HG03442 (cell line): Measurements from ENCODE around the gene ACAD9.
A peak's percentile ranks its signal among the peaks of the same experiment; 100 is the strongest.
"Not testable (repeated sequence)": the region's sequence is repeated elsewhere in the genome, so short reads cannot be mapped to it uniquely, and the experiment has no call there.

ENCODE experiments used
- ATAC-seq: cut with Tn5 transposase; IDR thresholded peaks from one replicate; pipeline ENCODE4 v1.9.1; 2021; ENCODE audit warnings: mild to moderate bottlenecking, moderate library complexity; ENCODE audit not compliant: unreplicated experiment

ACAD9 gene

GRCh38 chr3:128879125-128879969 lies at the start of gene ACAD9:
ACAD9 (plus strand) TSS chr3:128879620; CDS start chr3:128879692, 72 bp downstream.
- ATAC-seq, result peak; percentile 88

- ATAC-seq, result not testable (repeated sequence)
Observed at GRCh38 chr3:128829925-128830625, 49.3 kb upstream of the ACAD9 start.

DNA sequence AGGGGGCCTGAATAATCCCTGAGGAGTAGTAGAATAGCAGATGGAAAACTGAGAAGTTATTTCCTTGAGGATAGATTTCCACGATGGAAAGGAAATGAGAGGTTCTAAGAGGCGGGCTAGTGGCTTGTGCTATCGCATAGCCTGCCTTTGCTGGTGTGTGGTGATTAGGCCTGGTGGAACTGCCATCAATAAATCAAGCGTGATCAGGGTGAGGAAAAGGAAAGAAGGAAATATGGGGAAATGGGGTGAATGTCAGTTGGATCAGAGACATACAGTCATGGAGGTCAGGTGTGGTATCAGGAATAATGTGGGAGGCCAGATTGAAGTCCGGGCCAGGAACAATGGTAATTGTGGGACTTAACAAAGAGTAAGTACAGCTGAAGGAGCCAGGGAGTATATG lies 48.7 kb upstream of the ACAD9 start:
- not testable (repeated sequence) for ATAC-seq

DNA sequence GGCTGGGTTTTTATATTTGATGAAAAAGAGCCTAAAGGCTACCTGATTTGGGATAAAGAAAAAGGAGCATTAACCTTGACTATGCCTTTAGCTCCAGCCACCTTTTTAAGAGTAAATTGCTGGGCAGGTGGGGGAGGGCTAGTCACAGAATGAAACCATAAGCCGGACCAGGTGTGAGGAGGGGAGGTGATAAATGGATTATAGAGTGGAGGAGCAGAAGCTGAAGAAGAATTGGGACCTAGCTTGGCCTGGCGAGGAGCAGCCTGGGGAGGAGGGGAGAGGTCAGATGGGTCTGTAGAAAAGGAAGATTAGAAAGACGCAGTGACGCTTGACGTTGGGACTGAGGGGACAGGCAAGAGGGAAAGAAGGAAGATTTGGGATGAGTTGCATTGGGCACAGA lies 46.4 kb upstream of the ACAD9 start:
- not testable (repeated sequence) for ATAC-seq

- no peak for ATAC-seq
Observed at GRCh38 chr3:128835096-128835495, 44.3 kb upstream of the ACAD9 start.

GRCh38 chr3:128841926-128842920 lies 37.2 kb upstream of the ACAD9 start:
- ATAC-seq, result no peak

DNA sequence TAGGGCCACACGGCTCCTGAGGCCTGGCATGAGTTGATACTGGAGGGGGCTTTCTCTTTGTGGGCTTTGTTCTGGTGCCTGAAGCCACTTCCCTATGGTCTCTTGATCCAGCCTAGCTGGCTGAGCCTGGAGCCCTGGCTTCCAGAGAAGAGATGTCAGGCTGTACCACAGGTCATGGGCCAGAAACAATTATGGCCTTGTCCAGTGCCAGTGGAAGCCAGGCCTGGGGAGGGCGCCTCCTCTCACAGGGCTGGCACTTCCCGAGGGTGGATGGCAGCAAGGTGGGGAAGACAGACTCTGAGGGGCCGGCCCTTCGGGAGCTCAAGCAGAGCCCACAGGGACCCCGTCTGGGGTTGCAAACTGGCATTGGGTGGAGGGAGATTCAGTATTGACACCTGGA lies 34.9 kb upstream of the ACAD9 start:
- no peak for ATAC-seq

GRCh38 chr3:128845119-128845777 lies 34.2 kb upstream of the ACAD9 start:
- ATAC-seq, result no peak

DNA sequence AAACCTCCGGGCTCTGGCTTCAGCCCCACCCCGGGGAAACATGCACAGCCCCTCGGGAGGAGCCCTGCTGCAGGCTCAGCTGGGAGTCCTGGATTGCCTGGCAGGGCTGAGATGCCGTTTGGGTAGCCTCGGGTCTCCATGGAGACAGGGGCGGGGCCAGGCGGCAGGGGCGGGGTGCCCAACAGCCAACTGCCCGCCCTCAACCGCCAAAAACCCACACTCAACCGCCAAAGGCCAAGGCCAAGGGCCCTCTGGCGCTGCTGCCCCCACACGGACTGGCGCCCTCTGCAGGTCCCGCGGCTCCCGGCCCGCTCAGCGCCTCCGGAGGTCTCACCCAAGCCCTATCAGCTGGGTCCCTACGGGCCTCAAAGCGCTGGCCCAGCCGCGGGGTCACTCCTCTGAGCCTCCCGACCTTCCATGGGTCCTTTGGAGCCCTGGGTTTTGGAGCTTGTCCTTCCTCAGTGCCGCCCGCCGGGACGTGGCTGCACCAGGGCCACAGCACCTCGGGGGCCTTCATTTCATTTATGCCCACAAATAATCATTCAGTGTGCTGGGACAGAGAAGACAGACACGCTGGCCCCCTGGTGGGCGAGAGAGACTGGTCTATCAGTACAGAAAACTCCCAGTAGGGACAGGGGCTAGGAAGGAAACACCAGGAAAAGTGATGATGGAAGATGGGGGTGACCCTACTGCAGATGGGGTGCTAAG lies 33.5 kb upstream of the ACAD9 start:
- peak; percentile 78 for ATAC-seq

DNA sequence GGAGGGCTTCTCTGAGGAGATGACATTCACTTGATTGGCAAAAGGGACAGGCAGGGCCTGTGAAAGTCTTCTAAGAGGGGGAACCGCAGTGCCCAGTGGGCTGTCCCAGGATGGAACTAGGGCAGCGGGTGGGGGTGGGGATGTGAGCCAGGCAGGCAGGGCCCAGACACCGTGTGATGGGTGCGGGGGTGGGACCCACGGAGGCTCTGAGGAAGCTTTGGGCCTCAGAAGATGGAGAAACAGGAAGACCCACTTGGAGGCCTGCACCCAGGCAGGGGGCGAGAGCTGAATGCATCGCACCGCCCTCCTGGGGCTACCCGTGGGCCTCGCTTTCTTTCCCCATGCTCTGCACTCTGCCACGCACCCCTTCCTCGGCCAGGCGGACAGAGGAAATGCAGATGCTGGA lies 32.9 kb upstream of the ACAD9 start:
- ATAC-seq, result no peak

- ATAC-seq, result no peak
Observed at GRCh38 chr3:128847666-128848370, 31.6 kb upstream of the ACAD9 start.

- ATAC-seq, result no peak
Observed at GRCh38 chr3:128848936-128849335, 30.5 kb upstream of the ACAD9 start.

DNA sequence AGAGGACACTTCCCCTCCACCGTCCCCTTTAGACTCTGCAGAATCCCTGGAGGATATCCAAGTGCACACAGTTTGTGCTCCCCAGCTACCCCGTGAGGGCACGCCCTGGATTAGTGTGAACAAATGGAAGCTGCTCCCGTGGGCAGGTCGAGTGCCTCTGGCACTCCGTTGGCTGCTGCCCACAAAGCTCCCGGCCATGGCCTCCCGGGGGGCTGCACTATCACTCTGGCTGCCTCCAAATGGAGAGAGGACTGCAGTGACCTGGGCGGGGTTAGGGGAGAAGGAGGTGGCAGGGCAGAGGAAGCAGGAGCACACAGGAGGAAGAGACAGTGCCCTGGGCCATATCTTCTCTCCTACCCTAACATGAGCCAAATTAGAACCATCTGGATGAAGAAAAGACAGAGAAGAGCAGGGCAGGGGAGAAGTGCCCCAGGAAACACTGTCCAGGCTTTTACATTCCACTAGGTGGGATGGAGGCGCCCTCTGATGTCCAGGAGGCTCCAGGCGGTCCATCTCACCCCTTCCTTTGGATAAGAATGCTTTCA lies 29.4 kb upstream of the ACAD9 start:
- no peak for ATAC-seq

GRCh38 chr3:128850544-128850943 lies 28.9 kb upstream of the ACAD9 start:
- no peak for ATAC-seq

GRCh38 chr3:128851601-128852000 lies 27.8 kb upstream of the ACAD9 start:
- ATAC-seq, result no peak

DNA sequence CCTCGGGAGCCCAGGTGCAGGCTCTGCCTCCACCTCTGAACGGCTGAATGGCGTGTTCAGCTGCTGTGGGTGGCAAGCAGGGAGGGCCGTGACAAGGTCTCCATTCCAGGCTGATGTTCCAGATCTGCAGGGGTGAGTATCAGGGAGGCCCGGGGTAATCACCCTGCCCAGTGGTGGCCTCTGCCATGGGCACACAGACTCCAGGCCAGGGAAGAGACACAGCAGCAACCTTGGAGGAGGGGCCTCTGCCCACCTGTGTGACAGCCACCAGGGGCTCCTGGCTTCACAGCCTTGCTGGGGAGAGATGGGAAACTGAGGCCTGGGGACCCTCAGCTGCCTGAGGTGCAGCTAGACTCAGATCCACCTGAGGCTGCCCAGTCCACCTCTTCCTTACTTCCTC lies 25.6 kb upstream of the ACAD9 start:
- no peak for ATAC-seq

DNA sequence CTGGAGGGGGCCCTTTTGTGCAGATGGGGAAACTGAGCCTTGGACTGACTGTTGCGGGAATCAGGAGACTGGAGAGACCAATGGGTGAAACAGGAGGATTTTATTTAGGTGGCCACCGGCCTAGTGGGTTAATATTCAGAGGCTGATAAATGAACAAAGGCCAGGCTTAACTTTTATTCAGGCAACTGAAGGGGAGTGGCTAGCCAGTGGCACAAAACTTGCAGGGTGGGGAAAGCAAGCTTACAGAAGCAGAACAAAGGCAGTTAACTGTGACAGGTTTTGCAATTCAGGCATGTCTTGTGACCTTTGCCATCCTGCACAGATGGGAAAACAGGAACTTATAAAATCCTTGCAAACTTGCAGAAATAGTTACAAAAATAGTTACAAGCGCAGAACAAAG lies 24.9 kb upstream of the ACAD9 start:
- ATAC-seq, result no peak

GRCh38 chr3:128855569-128855968 lies 23.9 kb upstream of the ACAD9 start:
- ATAC-seq, result no peak

- no peak for ATAC-seq
Observed at GRCh38 chr3:128858167-128858566, 21.3 kb upstream of the ACAD9 start.
